Fibroblast of mammary gland (primary cell): Measurements from ENCODE around the gene PIWIL4.

ENCODE experiments used
- DNase-seq: peaks from one replicate; pipeline ENCODE4 v3.0.0-alpha.2; 2010; ENCODE audit warnings: low read depth
- H3K4me3 ChIP-seq: 2 replicates; pipeline ENCODE4 v1.5.1; 2011; ENCODE audit warnings: low read depth, mild to moderate bottlenecking, low read length, moderate library complexity; ENCODE audit not compliant: control insufficient read depth
- CTCF ChIP-seq: conservative IDR thresholded peaks from 2 replicates; pipeline ENCODE4 v1.5.1; 2011; ENCODE audit warnings: low read depth, low read length, inconsistent platforms; ENCODE audit not compliant: control insufficient read depth, insufficient read depth

PIWIL4 gene

GRCh38 chr11:94537031-94537600 is 30.1 kb upstream of the PIWIL4 start:
- no peak overlapping the region for H3K4me3 ChIP-seq
- peak; percentile 76 for DNase-seq
- no peak for TF ChIP-seq CTCF

- no peak for TF ChIP-seq CTCF
- no peak for DNase-seq
- H3K4me3 ChIP-seq: no peak overlapping the region
These were observed 27.7 kb upstream of the PIWIL4 start for GRCh38 chr11:94539420-94539819.

- DNase-seq: peak; percentile 75
- H3K4me3 ChIP-seq: peak within 1 kb of the TSS; percentile 57
- no peak for TF ChIP-seq CTCF
These were observed 23.2 kb upstream of the PIWIL4 start, which contains the start of gene FUT4 for GRCh38 chr11:94543695-94544645. Gene FUT4 (plus strand): TSS chr11:94543921. CDS start chr11:94544134, 213 bp downstream.

GRCh38 chr11:94544646-94545263 is 22.4 kb upstream of the PIWIL4 start:
- no peak for DNase-seq
- no peak for TF ChIP-seq CTCF
- peak overlapping the region; percentile 57 for H3K4me3 ChIP-seq

GRCh38 chr11:94545264-94546161 is 21.7 kb upstream of the PIWIL4 start:
- no peak for TF ChIP-seq CTCF
- peak overlapping the region; percentile 57 for H3K4me3 ChIP-seq

GRCh38 chr11:94546162-94546470 is 21.1 kb upstream of the PIWIL4 start:
- no peak for DNase-seq
- no peak for TF ChIP-seq CTCF
- H3K4me3 ChIP-seq: peak overlapping the region; percentile 57

More at GRCh38 chr11:94545264-94546161, 21.7 kb upstream of the PIWIL4 start:
- no peak for DNase-seq
